Hepatocyte (in vitro differentiated cells): ENCODE data around the gene C16orf86. TPM values are rescaled to one million over a fixed set of nuclear protein-coding genes. Genes with fewer than 3 reads are reported as not detected.

ENCODE experiments used
- DNase-seq: peaks from one replicate; pipeline ENCODE4 v3.0.0-alpha.2; 2016; ENCODE audit warnings: low spot score
- H2AFZ ChIP-seq: fragments of 200-600 bp; sonication (generic); 2 replicates; pipeline ENCODE4 v1.6.0; 2016; ENCODE audit warnings: antibody characterized with exemption, mild to moderate bottlenecking
- H3K27ac ChIP-seq: fragments of 200-600 bp; sonication (generic); 2 replicates; pipeline ENCODE4 v1.5.1; 2016; ENCODE audit warnings: mild to moderate bottlenecking
- H3K27me3 ChIP-seq: fragments of 200-600 bp; sonication (generic); 2 replicates; pipeline ENCODE4 v1.6.1; 2016
- H3K36me3 ChIP-seq: fragments of 200-600 bp; sonication (generic); replicated peaks from 2 replicates; pipeline ENCODE4 v1.5.1; 2016; ENCODE audit warnings: low read depth; ENCODE audit not compliant: insufficient read depth
- H3K4me1 ChIP-seq: fragments of 200-600 bp; sonication (generic); 2 replicates; pipeline ENCODE4 v1.5.1; 2016; ENCODE audit warnings: mild to moderate bottlenecking, moderate library complexity; ENCODE audit not compliant: insufficient read depth
- H3K4me2 ChIP-seq: fragments of 200-600 bp; sonication (generic); 2 replicates; pipeline ENCODE4 v1.6.0; 2016
- H3K4me3 ChIP-seq: fragments of 200-600 bp; sonication (generic); 2 replicates; pipeline ENCODE4 v1.5.1; 2016; ENCODE audit warnings: mild to moderate bottlenecking
- H3K79me2 ChIP-seq: fragments of 200-600 bp; sonication (generic); 2 replicates; pipeline ENCODE4 v1.6.0; 2017; ENCODE audit warnings: mild to moderate bottlenecking
- H3K9me2 ChIP-seq: fragments of 200-600 bp; sonication (generic); replicated peaks from 2 replicates; pipeline ENCODE4 v1.6.0; 2017; ENCODE audit warnings: mild to moderate bottlenecking; ENCODE audit not compliant: insufficient read depth
- H3K9me3 ChIP-seq: fragments of 200-600 bp; sonication (generic); 2 replicates; pipeline ENCODE4 v1.5.1; 2016; ENCODE audit warnings: low read depth, mild to moderate bottlenecking
- H4K20me1 ChIP-seq: fragments of 200-600 bp; sonication (generic); 2 replicates; pipeline ENCODE4 v1.6.0; 2016; ENCODE audit warnings: mild to moderate bottlenecking; ENCODE audit not compliant: insufficient read depth, poor library complexity, severe bottlenecking
- EZH2 ChIP-seq: fragments of 200-600 bp; sonication (generic); IDR thresholded peaks from 2 replicates; pipeline ENCODE4 v1.6.1; 2016; ENCODE audit warnings: antibody characterized with exemption, mild to moderate bottlenecking, borderline replicate concordance
- EZH2phosphoT487 ChIP-seq: fragments of 200-600 bp; sonication (generic); IDR thresholded peaks from one replicate; pipeline ENCODE4 v1.6.1; 2018; ENCODE audit warnings: antibody characterized with exemption, mild to moderate bottlenecking, low read depth, moderate library complexity; ENCODE audit not compliant: unreplicated experiment, severe bottlenecking
- WGBS: methylation state at CpG from one replicate; pipeline ENCODE4 v1.1.6; 2016; ENCODE audit warnings: low lambda C conversion rate; ENCODE audit errors: missing lambda C conversion rate; 5-methylcytosine and 5-hydroxymethylcytosine counted together
- polyA plus RNA-seq: library from polyadenylated mRNA; unstranded; fragments of >200 nt; fragmentation: Nextera tagmentation; extraction: Ambion mirVana; gene quantifications from 2 replicates; pipeline ENCODE4 v1.2.1, GENCODE V29; 2016
- total RNA-seq: library from RNA; depleted of rRNA; stranded (reverse); fragments of >200 nt; gene quantifications from 2 replicates; pipeline ENCODE4 v1.2.3, GENCODE V29; 2014
- TF ChIP-seq, protein P1 (sequence below): fragments of 200-600 bp; sonication (generic); IDR thresholded peaks from 2 replicates; pipeline ENCODE4 v1.5.1; 2016; ENCODE audit warnings: antibody characterized with exemption, mild to moderate bottlenecking; ENCODE audit not compliant: poor library complexity

Gene C16orf86
- total and polyA plus RNA-seq, 2 experiments from 2014 or later: 2.3 to 4.1 TPM

DNA sequence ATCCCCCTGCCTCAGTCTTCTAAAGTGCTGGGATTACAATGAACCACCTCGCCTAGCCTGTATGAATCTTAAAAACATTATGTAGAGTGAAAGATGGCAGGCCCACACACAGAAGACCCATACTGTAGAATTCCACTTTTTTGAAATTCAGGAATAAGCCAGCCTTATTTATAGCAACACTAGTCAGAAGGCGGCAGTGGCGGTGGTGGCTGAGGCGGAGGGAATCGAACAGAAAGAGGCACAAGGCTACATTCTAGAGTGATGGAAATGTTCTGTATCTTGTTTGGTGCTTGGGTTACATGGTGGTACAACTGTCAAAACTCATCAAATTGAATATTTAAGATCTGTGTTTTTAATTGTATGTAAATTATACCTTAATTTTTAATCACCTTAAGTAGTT, 41.2 kb downstream of the C16orf86 start:
- Histone ChIP-seq H3K4me2 (no peak overlapping the region), H2AFZ (no peak overlapping the region), H3K27ac (no peak overlapping the region), H3K9me3 (no peaks in the 10 kb centered on the region), H3K9me2 (no peaks in the 10 kb centered on the region), H3K27me3 (no peaks in the 10 kb centered on the region), H4K20me1 (no peaks in the 10 kb centered on the region), H3K4me1 (no peaks in the 10 kb centered on the region), H3K79me2 (peaks cover 30% of the 10 kb centered on the region), H3K4me3 (no peak overlapping the region), H3K36me3 (no peaks in the 10 kb centered on the region)
- no peak for DNase-seq
- TF ChIP-seq EZH2: no peak
- 95% methylated on average over 5 of the region's 5 CpGs for WGBS

DNA sequence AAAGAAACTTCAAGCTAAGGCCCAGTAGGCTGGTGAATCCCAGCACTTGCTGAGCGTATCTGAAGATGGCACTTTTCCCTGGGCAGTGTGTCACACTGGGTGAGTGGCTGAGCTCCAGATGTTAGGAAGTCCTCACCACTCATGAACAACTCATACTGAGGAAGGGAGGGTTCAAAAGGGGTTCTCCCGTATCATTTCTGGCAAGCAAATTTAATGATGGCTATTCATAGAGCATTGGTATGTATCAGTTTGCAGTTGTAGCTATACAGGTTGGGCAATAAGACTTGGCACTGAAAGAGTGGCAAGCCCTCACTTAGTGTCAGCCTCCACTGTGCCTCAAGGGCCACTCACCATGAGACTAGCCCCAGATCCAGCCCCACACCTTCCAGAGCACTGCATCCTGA, 41.8 kb downstream of the C16orf86 start:
- Histone ChIP-seq H3K9me3 (no peaks in the 10 kb centered on the region), H3K4me3 (no peak overlapping the region), H3K4me2 (no peak overlapping the region), H3K27me3 (peaks cover under 1% of the 10 kb centered on the region), H2AFZ (no peak overlapping the region), H3K4me1 (no peaks in the 10 kb centered on the region), H3K9me2 (no peaks in the 10 kb centered on the region), H4K20me1 (no peaks in the 10 kb centered on the region), H3K27ac (no peak overlapping the region), H3K79me2 (peaks cover 34% of the 10 kb centered on the region), H3K36me3 (no peaks in the 10 kb centered on the region)
- no peak for TF ChIP-seq EZH2phosphoT487
- no peak for TF ChIP-seq EZH2
- TF ChIP-seq, protein P1, sequence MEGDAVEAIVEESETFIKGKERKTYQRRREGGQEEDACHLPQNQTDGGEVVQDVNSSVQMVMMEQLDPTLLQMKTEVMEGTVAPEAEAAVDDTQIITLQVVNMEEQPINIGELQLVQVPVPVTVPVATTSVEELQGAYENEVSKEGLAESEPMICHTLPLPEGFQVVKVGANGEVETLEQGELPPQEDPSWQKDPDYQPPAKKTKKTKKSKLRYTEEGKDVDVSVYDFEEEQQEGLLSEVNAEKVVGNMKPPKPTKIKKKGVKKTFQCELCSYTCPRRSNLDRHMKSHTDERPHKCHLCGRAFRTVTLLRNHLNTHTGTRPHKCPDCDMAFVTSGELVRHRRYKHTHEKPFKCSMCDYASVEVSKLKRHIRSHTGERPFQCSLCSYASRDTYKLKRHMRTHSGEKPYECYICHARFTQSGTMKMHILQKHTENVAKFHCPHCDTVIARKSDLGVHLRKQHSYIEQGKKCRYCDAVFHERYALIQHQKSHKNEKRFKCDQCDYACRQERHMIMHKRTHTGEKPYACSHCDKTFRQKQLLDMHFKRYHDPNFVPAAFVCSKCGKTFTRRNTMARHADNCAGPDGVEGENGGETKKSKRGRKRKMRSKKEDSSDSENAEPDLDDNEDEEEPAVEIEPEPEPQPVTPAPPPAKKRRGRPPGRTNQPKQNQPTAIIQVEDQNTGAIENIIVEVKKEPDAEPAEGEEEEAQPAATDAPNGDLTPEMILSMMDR: no peak
- 97% methylated on average over 2 of the region's 2 CpGs for WGBS
- DNase-seq: no peak

DNA sequence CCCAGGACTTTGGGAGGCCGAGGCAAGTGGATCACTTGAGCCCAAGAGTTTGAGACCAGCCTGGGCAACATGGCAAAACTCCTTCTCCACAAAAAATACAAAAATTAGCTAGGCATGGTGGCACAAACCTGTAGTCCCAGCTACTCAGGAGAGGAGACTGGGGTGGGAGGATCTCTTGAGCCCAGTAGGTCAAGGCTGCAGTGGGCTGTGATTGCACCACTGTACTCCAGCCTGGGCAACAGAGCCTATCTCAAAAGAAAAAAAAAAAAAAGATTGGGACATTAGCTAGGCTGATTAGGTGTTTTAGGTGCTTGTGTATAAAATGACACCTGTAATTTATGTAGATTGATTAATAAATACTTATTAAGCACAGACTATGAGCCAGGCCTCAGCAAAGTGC, 42.4 kb downstream of the C16orf86 start:
- no peaks in the 10 kb centered on the region for H3K9me3 ChIP-seq
- no peak overlapping the region for H3K4me3 ChIP-seq
- no peaks in the 10 kb centered on the region for H4K20me1 ChIP-seq
- no peak overlapping the region for H3K27ac ChIP-seq
- H3K27me3 ChIP-seq: peaks cover 7% of the 10 kb centered on the region
- TF ChIP-seq, protein P1: no peak
- TF ChIP-seq EZH2 (no peak), EZH2phosphoT487 (no peak)
- H3K79me2 ChIP-seq: peaks cover 36% of the 10 kb centered on the region
- no peaks in the 10 kb centered on the region for H3K9me2 ChIP-seq
- 100% methylated on average over 1 of the region's 1 CpG for WGBS
- no peak for DNase-seq
- H2AFZ ChIP-seq: no peak overlapping the region
- H3K4me2 ChIP-seq: no peak overlapping the region
- H3K36me3 ChIP-seq: no peaks in the 10 kb centered on the region
- no peaks in the 10 kb centered on the region for H3K4me1 ChIP-seq

DNA sequence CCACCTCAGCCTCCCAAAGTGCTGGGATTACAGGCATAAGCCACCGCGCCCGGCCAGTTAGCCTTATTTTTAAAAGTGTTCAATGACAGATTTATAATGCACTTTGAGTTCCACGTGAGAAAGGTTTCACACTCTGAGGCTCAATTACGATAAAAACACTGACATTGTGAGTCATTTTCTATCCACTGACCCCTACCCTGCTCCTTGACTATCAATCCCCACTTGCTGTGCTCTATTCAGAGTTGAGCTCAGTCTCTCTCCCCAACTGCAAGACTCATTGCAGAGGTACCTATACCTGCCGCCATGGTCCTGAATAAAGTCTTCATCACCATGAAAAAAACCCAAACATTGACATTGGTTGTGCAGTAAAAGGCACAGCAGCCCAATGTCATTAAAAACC, 44.0 kb downstream of the C16orf86 start:
- H3K27me3 ChIP-seq: peaks cover 11% of the 10 kb centered on the region
- H3K9me3 ChIP-seq: no peaks in the 10 kb centered on the region
- H3K79me2 ChIP-seq: peaks cover 47% of the 10 kb centered on the region
- peaks cover 3% of the 10 kb centered on the region for H4K20me1 ChIP-seq
- TF ChIP-seq, protein P1: no peak
- TF ChIP-seq EZH2 (no peak), EZH2phosphoT487 (no peak)
- no peaks in the 10 kb centered on the region for H3K36me3 ChIP-seq
- DNase-seq: no peak
- no peaks in the 10 kb centered on the region for H3K4me1 ChIP-seq
- no peak overlapping the region for H2AFZ ChIP-seq
- H3K4me2 ChIP-seq: no peak overlapping the region
- no peaks in the 10 kb centered on the region for H3K9me2 ChIP-seq
- H3K4me3 ChIP-seq: no peak overlapping the region
- H3K27ac ChIP-seq: no peak overlapping the region
- WGBS: 92% methylated on average over 6 of the region's 6 CpGs
